H9 (cell line): ENCODE data around the gene CRISP3. TPM values are rescaled to one million over a fixed set of nuclear protein-coding genes. Genes with fewer than 3 reads are reported as not detected.

ENCODE experiments used
- DNase-seq: peaks from one replicate; pipeline ENCODE4 v3.0.0-alpha.2; 2017
- H2AFZ ChIP-seq: one replicate; pipeline ENCODE4 v1.6.1; 2013; ENCODE audit warnings: mild to moderate bottlenecking, low read length, control low read depth, moderate library complexity
- H2AK5ac ChIP-seq: 2 replicates; pipeline ENCODE4 v1.6.1; 2013; ENCODE audit warnings: low read length, control low read depth, mixed read lengths; ENCODE audit not compliant: insufficient read length
- H2BK120ac ChIP-seq: one replicate; pipeline ENCODE4 v1.6.1; 2013; ENCODE audit warnings: low read depth, mild to moderate bottlenecking, low read length, control low read depth, inconsistent platforms; ENCODE audit not compliant: poor library complexity, severe bottlenecking
- H2BK12ac ChIP-seq: 2 replicates; pipeline ENCODE4 v1.6.1; 2013; ENCODE audit warnings: low read length, control low read depth, mixed read lengths, low read depth; ENCODE audit not compliant: insufficient read length
- H2BK15ac ChIP-seq: 2 replicates; pipeline ENCODE4 v1.6.1; 2013; ENCODE audit warnings: low read depth, low read length, control low read depth
- H2BK20ac ChIP-seq: one replicate; pipeline ENCODE4 v1.6.1; 2013; ENCODE audit warnings: low read depth, mild to moderate bottlenecking, low read length, control low read depth, inconsistent platforms; ENCODE audit not compliant: poor library complexity, severe bottlenecking
- H2BK5ac ChIP-seq: 2 replicates; pipeline ENCODE4 v1.6.1; 2013; ENCODE audit warnings: low read length, control low read depth, mixed read lengths; ENCODE audit not compliant: insufficient read length
- H3K14ac ChIP-seq: 2 replicates; pipeline ENCODE4 v1.6.1; 2013; ENCODE audit warnings: low read length, control low read depth; ENCODE audit not compliant: insufficient read depth
- H3K18ac ChIP-seq: 2 replicates; pipeline ENCODE4 v1.6.1; 2013; ENCODE audit warnings: low read depth, mild to moderate bottlenecking, mixed read lengths, low read length, control low read depth; ENCODE audit not compliant: insufficient read length
- H3K23ac ChIP-seq: 2 replicates; pipeline ENCODE4 v1.6.1; 2013; ENCODE audit warnings: low read length, control low read depth, mixed read lengths, low read depth; ENCODE audit not compliant: insufficient read length
- H3K23me2 ChIP-seq: 2 replicates; pipeline ENCODE4 v1.6.1; 2013; ENCODE audit warnings: low read depth, mild to moderate bottlenecking, mixed read lengths, low read length, control low read depth; ENCODE audit not compliant: insufficient read length, poor library complexity, severe bottlenecking
- H3K27ac ChIP-seq: 2 replicates; pipeline ENCODE4 v1.5.1; 2013; ENCODE audit warnings: low read length, control low read depth, mixed read lengths, low read depth; ENCODE audit not compliant: insufficient read length
- H3K27me3 ChIP-seq: 2 replicates; pipeline ENCODE4 v1.6.1; 2013; ENCODE audit warnings: low read length, control low read depth, inconsistent platforms; ENCODE audit not compliant: insufficient read depth
- H3K4ac ChIP-seq: 2 replicates; pipeline ENCODE4 v1.6.1; 2013; ENCODE audit warnings: low read depth, mild to moderate bottlenecking, control low read depth, inconsistent platforms, low read length, moderate library complexity
- H3K4me1 ChIP-seq: 2 replicates; pipeline ENCODE4 v1.6.1; 2013; ENCODE audit warnings: low read length, control low read depth, inconsistent platforms; ENCODE audit not compliant: insufficient read depth
- H3K4me2 ChIP-seq: 2 replicates; pipeline ENCODE4 v1.6.1; 2013; ENCODE audit warnings: low read length, control low read depth, mixed read lengths; ENCODE audit not compliant: insufficient read length, insufficient read depth
- H3K56ac ChIP-seq: 2 replicates; pipeline ENCODE4 v1.6.1; 2013; ENCODE audit warnings: low read depth, mild to moderate bottlenecking, mixed read lengths, low read length, control low read depth; ENCODE audit not compliant: insufficient read length
- H3K79me1 ChIP-seq: 2 replicates; pipeline ENCODE4 v1.6.1; 2013; ENCODE audit warnings: low read depth, mild to moderate bottlenecking, moderate library complexity, low read length, control low read depth, inconsistent platforms; ENCODE audit not compliant: insufficient read depth, poor library complexity, severe bottlenecking
- H3K79me2 ChIP-seq: 2 replicates; pipeline ENCODE4 v1.6.1; 2013; ENCODE audit warnings: low read length, control low read depth, inconsistent platforms; ENCODE audit not compliant: insufficient read depth
- H3K9ac ChIP-seq: 2 replicates; pipeline ENCODE4 v1.6.1; 2013; ENCODE audit warnings: low read length, control low read depth, mixed read lengths; ENCODE audit not compliant: insufficient read length; ENCODE audit errors: extremely low read depth
- H3K9me3 ChIP-seq: one replicate; pipeline ENCODE4 v1.6.1; 2013; ENCODE audit warnings: low read depth, low read length, inconsistent platforms; ENCODE audit not compliant: control insufficient read depth
- H3T11ph ChIP-seq: one replicate; pipeline ENCODE4 v1.6.1; 2013; ENCODE audit warnings: mild to moderate bottlenecking, low read length, control low read depth, inconsistent platforms
- H4K20me1 ChIP-seq: one replicate; pipeline ENCODE4 v1.6.1; 2013; ENCODE audit not compliant: control insufficient read depth, insufficient read length, insufficient read depth
- H4K5ac ChIP-seq: 2 replicates; pipeline ENCODE4 v1.6.1; 2013; ENCODE audit warnings: low read depth, mild to moderate bottlenecking, mixed read lengths, low read length, control low read depth; ENCODE audit not compliant: insufficient read length
- H4K8ac ChIP-seq: replicated peaks from 2 replicates; pipeline ENCODE4 v1.6.1; 2013; ENCODE audit warnings: low read length, control low read depth, mixed read lengths, low read depth; ENCODE audit not compliant: insufficient read length
- H4K91ac ChIP-seq: 2 replicates; pipeline ENCODE4 v1.6.1; 2013; ENCODE audit warnings: low read depth, mild to moderate bottlenecking, moderate library complexity, mixed read lengths, low read length, control low read depth; ENCODE audit not compliant: insufficient read length
- H3K27ac Mint-ChIP-seq, 3 experiments: 2 replicates in 2 of 3; 3 replicates in 1 of 3; pipeline ENCODE4 v1.8.0; 2020 to 2021; ENCODE audit warnings: mixed read lengths in 3 of 3, mild to moderate bottlenecking in 1 of 3, moderate library complexity in 1 of 3
- H3K27me3 Mint-ChIP-seq: 2 replicates; pipeline ENCODE4 v1.8.0; 2021; ENCODE audit warnings: low read depth, mild to moderate bottlenecking, moderate library complexity, mixed read lengths
- H3K36me3 Mint-ChIP-seq, 3 experiments: 2 replicates in 2 of 3; 3 replicates in 1 of 3; pipeline ENCODE4 v1.8.0; 2020 to 2021; ENCODE audit warnings: low read depth in 3 of 3, mixed read lengths in 3 of 3; ENCODE audit not compliant: insufficient read depth in 1 of 3
- H3K4me1 Mint-ChIP-seq, 2 experiments: 2 replicates each; pipeline ENCODE4 v1.8.0; 2020; ENCODE audit warnings: mixed read lengths in 2 of 2
- H3K4me3 Mint-ChIP-seq, 2 experiments: 2 replicates in 1 of 2; 3 replicates in 1 of 2; pipeline ENCODE4 v1.8.0; 2020 to 2021; ENCODE audit warnings: mild to moderate bottlenecking in 2 of 2, mixed read lengths in 2 of 2, moderate library complexity in 1 of 2
- H3K9me3 Mint-ChIP-seq, 2 experiments: 2 replicates in 1 of 2; 3 replicates in 1 of 2; pipeline ENCODE4 v1.8.0; 2020; ENCODE audit warnings: mild to moderate bottlenecking in 2 of 2, mixed read lengths in 2 of 2, moderate library complexity in 1 of 2
- WGBS: extraction: QIAGEN DNeasy Blood & Tissue Kit; methylation state at CpG from one replicate; pipeline ENCODE4 v1.1.7; 2013; ENCODE audit warnings: missing lambda C conversion rate, low lambda C conversion rate, mixed read lengths; ENCODE audit not compliant: insufficient read length; ENCODE audit errors: extremely low coverage; 5-methylcytosine and 5-hydroxymethylcytosine counted together
- total RNA-seq: library from RNA; stranded (reverse); gene quantifications from 2 replicates; pipeline ENCODE4 v1.2.1, GENCODE V29; 2021
- TF ChIP-seq, protein P1 (sequence below): fragments of 200-600 bp; sonication (generic); conservative IDR thresholded peaks from 3 replicates; pipeline ENCODE4 v1.8.0; 2021; ENCODE audit warnings: antibody characterized with exemption, mild to moderate bottlenecking

CRISP3 gene
- total RNA-seq, 1 experiment from 2014 or later: not detected

- Histone ChIP-seq H3K27me3 (no peaks in the 10 kb centered on the region), H3K79me1 (no peaks in the 10 kb centered on the region), H2BK5ac (no peak overlapping the region), H3K23ac (no peak overlapping the region), H3K79me2 (no peaks in the 10 kb centered on the region), H4K8ac (no peak overlapping the region), H3K56ac (no peak overlapping the region), H2BK120ac (no peak overlapping the region), H4K5ac (no peak overlapping the region), H2BK15ac (no peak overlapping the region), H3K9me3 (no peaks in the 10 kb centered on the region), H2BK12ac (no peak overlapping the region), H3K23me2 (no peaks in the 10 kb centered on the region), H4K20me1 (no peaks in the 10 kb centered on the region), H2BK20ac (no peak overlapping the region), H3K18ac (no peak overlapping the region), H3K27ac (no peak overlapping the region), H3K14ac (no peak overlapping the region), H2AFZ (no peak overlapping the region), H3K4me2 (no peak overlapping the region), H3K4ac (no peak overlapping the region), H4K91ac (no peak overlapping the region), H2AK5ac (no peak overlapping the region), H3T11ph (no peak overlapping the region), H3K4me1 (no peaks in the 10 kb centered on the region), H3K9ac (no peak overlapping the region)
- no peaks in the 10 kb centered on the region for H3K27me3 Mint-ChIP-seq
- no peak for DNase-seq
- H3K4me3 Mint-ChIP-seq: no peak overlapping the region
- no CpG with 5 or more reads among the region's 1 CpG for WGBS
- peaks cover 0 to 6% (median 3%) of the 10 kb centered on the region in 3 experiments; a peak in 2 of 7 replicates for H3K36me3 Mint-ChIP-seq
- peaks cover 0 to 4% of the 10 kb centered on the region in 2 experiments; a peak in 1 of 5 replicates for H3K9me3 Mint-ChIP-seq
- H3K27ac Mint-ChIP-seq: no peak overlapping the region
- TF ChIP-seq, protein P1, sequence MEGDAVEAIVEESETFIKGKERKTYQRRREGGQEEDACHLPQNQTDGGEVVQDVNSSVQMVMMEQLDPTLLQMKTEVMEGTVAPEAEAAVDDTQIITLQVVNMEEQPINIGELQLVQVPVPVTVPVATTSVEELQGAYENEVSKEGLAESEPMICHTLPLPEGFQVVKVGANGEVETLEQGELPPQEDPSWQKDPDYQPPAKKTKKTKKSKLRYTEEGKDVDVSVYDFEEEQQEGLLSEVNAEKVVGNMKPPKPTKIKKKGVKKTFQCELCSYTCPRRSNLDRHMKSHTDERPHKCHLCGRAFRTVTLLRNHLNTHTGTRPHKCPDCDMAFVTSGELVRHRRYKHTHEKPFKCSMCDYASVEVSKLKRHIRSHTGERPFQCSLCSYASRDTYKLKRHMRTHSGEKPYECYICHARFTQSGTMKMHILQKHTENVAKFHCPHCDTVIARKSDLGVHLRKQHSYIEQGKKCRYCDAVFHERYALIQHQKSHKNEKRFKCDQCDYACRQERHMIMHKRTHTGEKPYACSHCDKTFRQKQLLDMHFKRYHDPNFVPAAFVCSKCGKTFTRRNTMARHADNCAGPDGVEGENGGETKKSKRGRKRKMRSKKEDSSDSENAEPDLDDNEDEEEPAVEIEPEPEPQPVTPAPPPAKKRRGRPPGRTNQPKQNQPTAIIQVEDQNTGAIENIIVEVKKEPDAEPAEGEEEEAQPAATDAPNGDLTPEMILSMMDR: no peak
- H3K4me1 Mint-ChIP-seq: peaks cover 0 to 3% of the 10 kb centered on the region in 2 experiments; a peak in 2 of 4 replicates
Observed at GRCh38 chr6:49782293-49782692, 38.1 kb upstream of the CRISP3 start.
